Frontal cortex (tissue), 4 donors: ENCODE data around the gene TMEM37. TPM values are rescaled to one million over a fixed set of nuclear protein-coding genes. Genes with fewer than 3 reads are reported as not detected.

Experiments used
- DNase-seq, 2 donors: peaks; one replicate each; pipeline ENCODE4 v3.0.0; 2012; ENCODE audit warnings: low spot score in 2 of 2
- FAIRE-seq: peaks from 2 replicates; lab custom pipeline; 2012; peaks lifted over from hg19 to GRCh38; lab: Jason Lieb, UNC
- total RNA-seq: library from RNA; depleted of rRNA; stranded (reverse); fragments of >200 nt; gene quantifications from one replicate; pipeline ENCODE4 v1.2.3, GENCODE V29; 2014
- donor health status: control.
- donor health status: control.
- donor health status: control.

Gene TMEM37
- total RNA-seq, 1 donor from 2014 or later, result not detected

DNA sequence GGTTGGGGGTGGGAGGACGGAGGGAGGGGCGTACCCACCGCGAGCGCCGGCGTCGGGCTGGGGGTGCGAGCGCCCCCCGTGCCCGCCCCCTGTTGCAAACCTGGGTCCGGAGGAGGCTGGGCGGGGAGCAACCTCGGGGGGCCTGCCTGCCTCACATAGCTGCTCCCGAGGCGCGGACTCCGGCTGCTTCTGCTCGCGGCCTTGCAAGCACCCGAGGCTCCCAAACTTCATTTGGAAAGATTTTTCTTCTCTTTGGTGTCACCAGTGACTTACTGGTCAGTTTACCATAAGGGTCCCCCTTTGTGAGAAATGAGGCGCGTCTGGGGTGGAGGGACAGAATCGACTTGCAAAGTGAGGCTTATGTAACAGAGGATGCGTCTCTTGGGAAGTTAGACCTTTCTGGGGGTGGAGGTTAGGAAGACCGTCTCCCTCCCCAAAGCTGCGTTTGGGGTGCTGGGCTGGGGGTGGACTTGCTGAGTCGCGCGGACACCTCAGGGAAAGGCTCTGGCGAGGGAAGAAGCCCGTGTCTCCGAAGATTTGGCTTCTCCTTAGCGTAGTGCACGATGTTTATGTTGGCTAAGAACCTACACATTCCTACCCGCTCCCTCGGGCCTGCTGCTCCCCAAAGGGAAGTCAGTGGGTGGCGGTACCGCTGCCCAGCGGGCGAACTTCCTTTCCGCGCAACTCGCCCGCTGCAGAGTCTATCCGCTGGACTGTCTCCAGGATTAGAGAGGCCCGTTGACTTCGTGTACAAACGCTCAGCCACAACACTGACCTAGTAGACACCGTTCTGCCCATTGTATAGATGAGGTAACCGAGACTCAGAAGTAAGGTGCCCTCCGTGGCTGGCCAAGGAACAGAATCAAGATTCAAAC lies 559 bp downstream of the TMEM37 start:
- FAIRE-seq (no peak), DNase-seq (peak in 1 of 2 donors; percentile 46)

DNA sequence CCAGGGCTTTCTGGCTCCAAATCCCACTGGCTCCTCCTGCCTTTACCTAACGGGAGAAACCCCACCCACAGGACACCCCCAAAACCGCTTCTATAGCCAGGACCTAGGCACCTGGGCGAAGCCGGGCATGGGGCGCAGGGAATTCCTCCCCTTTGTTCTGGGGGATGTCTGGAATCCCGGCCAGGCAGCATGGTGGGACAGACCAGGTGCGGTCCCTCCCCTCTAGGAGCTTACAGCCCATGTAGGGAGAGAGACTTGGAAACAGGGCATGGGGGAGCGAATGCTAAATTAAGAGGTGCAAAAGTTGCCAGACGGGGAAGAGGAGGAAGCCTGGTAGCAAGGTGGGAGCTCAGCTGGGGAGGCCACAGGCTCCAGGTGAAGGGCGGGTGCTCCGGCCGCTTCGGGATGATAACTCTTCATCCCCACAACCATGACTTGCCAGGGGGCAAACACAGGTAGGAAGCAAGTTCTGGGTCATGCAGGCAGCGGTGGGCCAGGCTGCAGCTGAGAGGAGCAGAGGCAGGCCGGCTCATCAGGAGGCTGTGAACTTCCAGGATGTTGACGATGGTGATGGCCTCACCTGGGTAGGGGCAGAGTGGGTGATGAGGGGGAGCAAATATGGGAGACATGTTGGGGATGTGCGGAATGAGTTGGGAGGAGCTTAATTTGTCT lies 1.3 kb downstream of the TMEM37 start:
- FAIRE-seq, result no peak
- no peak for DNase-seq

DNA sequence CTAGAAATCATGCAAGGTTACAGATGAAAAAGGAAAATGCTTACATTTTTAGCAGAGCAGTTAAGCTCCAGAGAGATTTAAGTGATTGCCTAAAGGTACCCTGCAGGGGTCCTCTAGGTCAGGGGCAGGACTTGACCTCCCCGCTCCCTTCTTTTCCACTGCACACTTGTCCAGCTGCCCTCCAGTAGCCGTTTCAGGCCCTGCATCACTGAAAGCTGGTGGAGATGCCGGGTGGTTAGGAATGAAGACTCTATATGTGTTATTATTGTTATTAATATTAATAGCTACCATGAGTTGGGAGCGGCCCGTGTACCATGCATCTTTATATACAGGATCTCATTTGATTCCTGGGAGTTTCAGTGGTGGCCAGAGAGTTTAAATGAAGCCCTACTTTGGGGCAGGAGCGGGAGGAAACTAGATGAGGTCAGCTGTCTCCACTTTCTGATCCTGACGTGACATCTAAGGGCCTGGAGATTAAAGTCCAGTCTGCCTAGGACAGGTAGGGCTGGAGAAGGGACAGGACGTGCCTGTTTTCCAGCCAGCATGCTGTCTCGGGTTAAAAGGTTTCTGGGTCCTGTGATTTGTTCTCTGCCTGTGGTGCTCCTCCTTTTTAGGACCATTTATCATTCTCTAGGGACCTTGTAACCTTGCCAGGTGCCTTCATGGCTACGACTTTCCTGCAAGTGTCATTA lies 2.1 kb downstream of the TMEM37 start:
- DNase-seq, result no peak
- no peak for FAIRE-seq

DNA sequence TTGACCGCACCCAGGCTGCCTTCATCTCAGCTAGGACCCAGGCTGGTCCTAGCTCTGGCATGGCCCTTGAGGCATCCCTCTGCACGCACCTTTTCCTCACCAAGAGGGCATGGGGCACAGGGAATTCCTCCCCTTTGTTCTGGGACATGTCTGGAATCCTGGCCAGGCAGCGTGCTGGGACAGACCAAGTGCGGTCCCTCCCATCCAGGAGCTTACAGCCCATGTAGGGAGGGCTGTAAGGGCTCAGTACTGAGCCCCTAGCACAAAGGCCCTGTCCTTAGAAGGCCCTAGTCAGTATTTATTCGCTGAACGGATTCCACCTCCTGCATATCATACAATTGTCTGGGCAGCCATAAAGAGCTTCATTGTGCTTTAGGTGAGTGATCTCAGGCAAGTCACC lies 3.0 kb downstream of the TMEM37 start:
- no peak for FAIRE-seq
- no peak for DNase-seq

DNA sequence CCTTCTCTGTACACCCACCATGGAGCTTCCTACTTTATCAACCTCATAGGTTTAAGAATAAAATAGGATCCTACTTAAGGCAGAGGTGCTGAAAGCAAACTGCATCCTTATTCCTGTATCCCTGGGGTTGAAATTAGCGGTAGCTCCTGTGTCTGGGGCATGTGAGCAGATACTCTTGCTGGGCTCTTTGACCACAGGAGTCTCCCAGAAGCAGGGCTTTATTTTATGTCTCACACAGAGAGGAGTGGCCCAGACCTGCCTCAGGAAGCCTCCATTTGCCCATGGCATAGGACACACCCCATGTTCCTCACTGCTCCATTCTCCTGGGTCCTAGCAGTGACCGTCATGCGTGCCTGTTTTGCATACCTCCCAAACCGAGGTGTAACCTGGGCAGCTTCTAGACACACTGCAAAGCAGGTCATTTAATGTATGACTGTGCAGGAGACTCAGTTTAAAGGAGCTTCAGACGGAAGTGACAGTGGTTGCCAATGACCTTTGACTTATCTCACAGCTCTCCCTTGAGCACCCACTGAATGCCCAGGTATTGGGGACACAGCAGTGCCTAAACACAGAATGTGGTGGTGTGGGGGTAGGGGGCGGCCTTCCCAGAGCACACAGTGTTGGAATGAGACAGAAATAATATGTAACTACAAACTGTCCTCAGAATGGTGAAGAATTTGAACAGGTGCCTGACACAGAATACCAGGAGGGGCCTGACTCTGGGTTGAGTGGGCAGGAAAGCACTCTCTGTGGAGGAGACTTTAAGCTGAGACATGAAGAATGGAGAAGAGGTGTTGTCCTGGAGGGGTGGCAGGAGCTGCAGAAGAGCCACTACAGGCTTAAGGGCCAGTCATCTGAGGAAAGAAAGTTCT lies 3.7 kb downstream of the TMEM37 start:
- FAIRE-seq (no peak), DNase-seq (no peak)

DNA sequence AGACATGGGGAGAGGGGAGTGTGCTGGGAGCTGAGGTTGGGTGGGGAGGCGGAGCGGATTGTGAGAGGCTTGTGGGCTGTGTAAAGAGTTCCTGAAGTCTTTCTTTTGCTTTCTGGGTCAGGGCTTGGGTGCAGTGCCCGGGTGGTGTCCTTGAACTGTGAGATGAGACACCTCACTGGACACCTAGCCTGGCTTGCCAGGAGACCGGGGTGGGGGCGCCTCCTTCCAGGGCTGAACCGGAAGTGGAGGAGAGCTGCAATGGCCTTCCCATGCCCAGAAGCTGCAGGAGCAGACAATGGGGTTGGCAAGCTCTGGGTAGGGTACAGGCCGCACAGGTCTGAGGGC lies 4.3 kb downstream of the TMEM37 start:
- no peak for DNase-seq
- FAIRE-seq, result no peak

DNA sequence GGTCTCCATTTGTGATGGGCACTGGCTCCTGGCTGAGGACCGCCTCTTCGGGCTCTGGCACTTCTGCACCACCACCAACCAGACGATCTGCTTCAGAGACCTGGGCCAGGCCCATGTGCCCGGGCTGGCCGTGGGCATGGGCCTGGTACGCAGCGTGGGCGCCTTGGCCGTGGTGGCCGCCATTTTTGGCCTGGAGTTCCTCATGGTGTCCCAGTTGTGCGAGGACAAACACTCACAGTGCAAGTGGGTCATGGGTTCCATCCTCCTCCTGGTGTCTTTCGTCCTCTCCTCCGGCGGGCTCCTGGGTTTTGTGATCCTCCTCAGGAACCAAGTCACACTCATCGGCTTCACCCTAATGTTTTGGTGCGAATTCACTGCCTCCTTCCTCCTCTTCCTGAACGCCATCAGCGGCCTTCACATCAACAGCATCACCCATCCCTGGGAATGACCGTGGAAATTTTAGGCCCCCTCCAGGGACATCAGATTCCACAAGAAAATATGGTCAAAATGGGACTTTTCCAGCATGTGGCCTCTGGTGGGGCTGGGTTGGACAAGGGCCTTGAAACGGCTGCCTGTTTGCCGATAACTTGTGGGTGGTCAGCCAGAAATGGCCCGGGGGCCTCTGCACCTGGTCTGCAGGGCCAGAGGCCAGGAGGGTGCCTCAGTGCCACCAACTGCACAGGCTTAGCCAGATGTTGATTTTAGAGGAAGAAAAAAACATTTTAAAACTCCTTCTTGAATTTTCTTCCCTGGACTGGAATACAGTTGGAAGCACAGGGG lies 5.5 kb downstream of the TMEM37 start:
- DNase-seq (no peak), FAIRE-seq (no peak)

DNA sequence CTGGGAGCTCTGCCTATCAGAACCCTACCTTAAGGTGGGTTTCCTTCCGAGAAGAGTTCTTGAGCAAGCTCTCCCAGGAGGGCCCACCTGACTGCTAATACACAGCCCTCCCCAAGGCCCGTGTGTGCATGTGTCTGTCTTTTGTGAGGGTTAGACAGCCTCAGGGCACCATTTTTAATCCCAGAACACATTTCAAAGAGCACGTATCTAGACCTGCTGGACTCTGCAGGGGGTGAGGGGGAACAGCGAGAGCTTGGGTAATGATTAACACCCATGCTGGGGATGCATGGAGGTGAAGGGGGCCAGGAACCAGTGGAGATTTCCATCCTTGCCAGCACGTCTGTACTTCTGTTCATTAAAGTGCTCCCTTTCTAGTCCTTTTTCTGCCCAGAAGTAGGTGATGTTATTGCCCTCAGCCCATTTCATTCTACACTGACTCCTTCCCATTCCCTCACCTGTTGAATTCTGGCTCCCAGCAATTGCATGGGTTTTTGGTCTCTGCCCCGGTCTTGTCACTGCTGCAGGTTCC lies 6.5 kb downstream of the TMEM37 start:
- no peak for FAIRE-seq

DNA sequence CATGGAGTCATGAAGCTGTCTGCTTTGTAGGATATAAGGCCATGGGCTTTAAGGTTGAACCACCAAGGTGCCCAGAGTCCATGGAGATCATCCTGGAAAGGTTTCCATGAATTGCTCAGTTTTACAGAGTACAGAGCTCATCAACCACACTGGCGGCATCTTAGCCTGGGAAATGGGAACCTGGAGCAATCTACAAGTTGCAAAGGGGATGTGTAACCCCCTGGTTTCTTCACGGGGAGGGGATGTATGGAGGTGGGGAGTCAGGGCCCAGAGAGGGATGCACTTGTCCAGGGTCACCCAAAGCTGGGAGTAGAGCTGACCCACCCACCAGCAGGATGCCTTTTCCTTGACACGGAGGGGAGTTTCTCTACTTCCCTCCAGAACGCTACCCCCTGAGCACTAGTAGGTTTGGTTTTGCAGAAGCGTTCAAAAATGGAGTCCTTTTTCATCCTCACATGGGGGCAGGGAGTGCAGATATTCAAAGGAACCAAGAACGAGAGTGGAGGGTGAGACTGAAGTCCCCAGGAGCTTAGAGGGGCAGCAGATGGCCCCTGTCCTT lies 7.2 kb downstream of the TMEM37 start:
- DNase-seq (no peak), FAIRE-seq (no peak)

More for the DNA sequence above, 6.5 kb downstream of the TMEM37 start:
- DNase-seq, result no peak

DNA sequence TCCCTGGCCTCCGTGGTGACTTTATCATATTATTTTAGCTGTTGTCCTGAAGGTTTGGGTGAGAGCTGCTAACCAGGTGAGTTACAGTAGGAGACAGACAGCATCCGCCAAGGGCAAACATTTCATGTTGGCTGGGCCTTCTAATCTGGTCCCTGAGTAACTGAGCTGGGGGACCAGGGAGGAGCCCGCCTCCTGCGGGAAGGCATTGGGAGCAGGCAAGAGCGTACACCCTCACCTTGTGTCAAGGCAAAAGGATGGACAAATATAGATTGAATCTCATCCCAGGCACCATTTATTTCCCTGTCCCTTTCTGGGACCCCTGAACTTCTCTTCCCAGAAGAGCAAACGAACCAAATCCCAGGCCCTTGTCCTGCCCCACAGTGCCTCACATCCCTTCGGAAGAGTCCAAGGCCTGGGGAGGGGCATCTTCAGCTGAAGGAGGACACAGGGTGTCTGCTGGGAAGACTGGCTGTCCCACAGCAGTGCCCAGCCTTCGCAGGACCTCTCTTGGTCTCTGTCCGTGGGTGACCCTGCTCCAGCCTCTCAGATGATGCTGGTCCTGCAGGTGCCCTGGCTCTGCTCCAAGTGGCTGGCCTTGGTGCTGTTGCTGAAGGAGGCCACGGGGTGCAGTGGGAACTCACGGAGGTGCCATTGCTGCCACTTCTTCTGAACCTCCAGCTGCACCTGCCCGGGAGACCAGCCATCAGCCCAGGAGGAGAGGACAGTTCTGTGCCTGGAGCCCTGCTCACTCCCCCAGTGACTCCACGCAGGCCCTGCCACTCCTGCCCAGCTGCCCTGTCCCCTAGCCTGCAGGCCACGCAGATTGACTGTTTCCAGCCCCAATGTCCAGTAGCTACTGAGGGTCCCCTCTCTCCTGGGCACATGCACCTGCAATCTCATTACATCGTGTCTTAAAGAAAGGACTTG lies 8.2 kb downstream of the TMEM37 start:
- no peak for FAIRE-seq
- DNase-seq, result no peak

DNA sequence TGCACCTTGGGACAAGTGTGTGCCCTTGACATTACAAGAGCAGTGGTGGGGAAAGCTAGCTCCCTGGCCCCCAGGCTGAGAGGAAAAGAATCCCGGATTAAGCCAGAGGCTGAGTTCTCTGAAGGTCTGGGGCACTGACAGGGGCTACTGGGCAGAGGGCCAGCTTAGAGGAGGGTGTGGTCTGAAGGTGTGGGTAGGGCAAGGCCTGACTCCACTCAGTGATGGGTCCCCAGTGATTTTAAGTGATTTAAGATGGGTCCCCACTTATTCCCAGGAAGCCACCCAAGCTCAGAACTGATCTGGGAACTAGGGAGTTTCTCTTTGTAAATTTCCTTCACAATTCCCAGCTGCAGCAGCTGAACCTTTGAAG lies 8.8 kb downstream of the TMEM37 start:
- DNase-seq (no peak), FAIRE-seq (no peak)

DNA sequence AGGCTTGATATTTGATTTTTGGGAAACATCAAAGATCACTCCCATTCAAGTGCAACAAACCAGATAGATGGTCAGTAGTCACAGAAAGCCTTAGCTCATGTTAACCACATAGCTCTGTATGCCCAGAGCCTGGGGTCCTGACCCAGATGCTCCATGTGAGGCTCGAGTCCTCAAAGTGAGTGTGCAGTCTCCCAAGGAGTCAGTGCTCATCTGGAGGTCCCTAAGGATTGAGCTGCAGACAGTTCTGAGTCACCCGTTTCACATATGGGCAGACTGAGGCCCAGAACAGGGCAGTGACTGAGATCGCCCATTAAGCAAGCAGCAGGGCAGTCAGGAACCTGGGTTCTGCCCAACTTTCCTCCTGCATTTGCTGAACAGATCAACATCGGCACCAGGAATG lies 9.2 kb downstream of the TMEM37 start:
- FAIRE-seq (no peak), DNase-seq (no peak)

DNA sequence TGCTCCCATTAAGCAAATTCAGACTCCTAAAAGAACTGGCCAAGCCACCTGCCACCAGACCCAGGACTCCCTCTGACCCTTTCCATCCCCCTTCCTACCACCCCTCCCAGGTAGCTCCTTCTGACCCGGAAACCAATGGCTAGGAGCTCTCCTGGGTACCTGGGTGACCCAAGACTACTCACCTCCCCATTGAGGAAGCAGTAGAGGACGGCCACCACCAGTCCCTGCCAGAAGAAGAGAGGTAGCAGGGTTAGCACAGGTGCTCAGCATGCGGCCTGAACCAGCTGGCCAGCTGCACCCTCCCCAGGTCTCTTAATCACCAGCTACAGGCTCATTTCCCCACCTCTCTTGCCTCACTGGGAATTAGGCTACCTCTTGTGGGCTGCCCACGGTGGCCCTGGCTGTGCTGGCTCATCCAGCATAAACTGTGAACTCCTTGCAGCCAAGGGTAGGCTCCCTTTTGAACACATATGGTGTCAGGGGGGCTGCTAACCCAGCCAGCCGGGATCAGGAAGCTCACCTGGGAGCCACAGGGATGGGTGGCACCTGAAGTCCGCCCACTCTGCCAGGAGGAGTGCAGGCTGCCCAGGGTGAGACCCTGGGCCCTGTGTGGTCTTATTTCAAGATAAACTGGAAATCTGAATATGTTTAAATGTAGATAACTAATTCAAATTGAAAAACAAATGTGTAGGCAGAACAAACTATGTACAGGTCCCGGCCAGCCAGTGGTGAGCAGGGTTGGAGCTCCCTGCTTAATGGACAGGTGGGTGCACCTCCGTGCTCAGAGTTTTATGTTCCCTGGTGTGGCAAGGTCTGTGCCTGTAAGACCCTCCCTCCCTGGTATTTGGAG lies 9.9 kb downstream of the TMEM37 start:
- DNase-seq (no peak), FAIRE-seq (no peak)

DNA sequence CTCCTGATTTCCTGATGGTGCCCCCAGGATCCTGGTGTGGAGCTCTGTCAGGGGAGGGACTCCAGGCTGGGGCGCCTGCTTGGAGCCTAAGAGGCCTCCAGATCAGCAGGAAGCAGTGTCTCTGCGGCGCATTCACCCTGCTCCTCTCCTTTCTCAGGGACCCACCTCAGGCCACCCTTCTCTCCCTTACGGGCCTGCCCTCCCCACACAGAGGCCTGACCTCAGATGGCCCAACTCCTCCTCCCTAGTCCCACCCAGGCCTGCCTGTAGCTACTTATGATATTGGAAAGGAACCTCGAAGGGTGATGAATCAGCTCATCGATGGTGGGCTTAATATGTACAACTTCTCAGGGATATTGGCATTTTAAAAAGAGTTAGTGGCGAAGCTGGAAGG lies 10.6 kb downstream of the TMEM37 start:
- no peak for FAIRE-seq
- no peak for DNase-seq

DNA sequence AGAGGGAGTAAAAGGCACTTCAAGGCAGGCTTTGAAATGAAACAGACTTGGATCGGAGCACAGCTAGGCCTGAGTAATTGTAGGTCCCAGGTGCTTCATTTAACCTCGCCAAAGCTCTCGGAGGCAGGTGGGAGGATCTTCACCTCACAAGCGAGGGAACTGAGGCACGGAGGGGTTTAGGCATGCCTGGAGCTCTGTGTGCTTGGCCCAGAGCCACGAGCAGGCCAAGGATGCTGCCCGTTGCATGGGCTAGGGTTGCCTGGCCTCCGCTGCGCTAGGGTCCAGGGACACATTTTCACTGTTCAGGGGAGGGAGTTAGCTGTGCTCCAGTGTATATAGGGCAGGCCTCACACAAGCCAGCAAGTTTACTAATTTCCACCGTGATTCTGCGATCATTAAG lies 11.2 kb downstream of the TMEM37 start:
- FAIRE-seq (no peak), DNase-seq (no peak)

DNA sequence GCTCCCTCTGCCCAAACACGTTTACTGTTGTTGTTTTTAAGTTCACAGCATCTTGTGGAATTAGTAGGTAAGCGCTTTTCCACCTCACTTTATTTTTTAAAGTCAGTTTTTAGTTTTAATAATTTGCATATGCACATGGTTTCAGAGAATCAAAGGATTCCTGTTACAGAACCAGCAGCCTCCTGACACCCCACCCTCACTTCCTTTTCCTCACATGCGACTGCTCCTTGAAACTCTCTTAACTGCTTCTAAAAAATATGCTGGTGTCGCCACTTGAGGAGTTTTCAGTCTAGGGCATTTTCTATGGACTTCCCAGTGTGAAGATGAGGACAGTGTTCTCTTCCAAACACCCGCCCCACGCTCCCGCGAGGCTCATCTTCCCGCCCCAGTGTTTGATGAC lies 14.4 kb downstream of the TMEM37 start:
- no peak for FAIRE-seq

More for the DNA sequence above, 14.4 kb downstream of the TMEM37 start:
- no peak for DNase-seq
